Heart left ventricle (tissue), 16 donors: ENCODE measurements around the gene KLHDC10. TPM values are rescaled to one million over a fixed set of nuclear protein-coding genes. Genes with fewer than 3 reads are reported as not detected.
A peak's percentile ranks its signal among the peaks of the same experiment; 100 is the strongest.

Source experiments
- ATAC-seq, 4 donors: fragments of 200-7000 bp; cut with Tn5 transposase; one replicate each; pipeline ENCODE4 v1.9.1; 2020 to 2022; ENCODE audit warnings: moderate library complexity in 4 of 4, mild to moderate bottlenecking in 3 of 4, moderate number of reproducible peaks in 1 of 4
- DNase-seq, 5 donors: peaks; one replicate each; pipeline ENCODE4 v3.0.0-alpha.2; 2020
- H3K27ac ChIP-seq, 12 donors: fragments of 200-600 bp; sonication (generic) in 4 of 12; one replicate each; pipeline versions ENCODE4 v1.5.0 to v1.8.0; 2016 to 2022; ENCODE audit warnings: mild to moderate bottlenecking in 2 of 12
- H3K27me3 ChIP-seq, 9 donors: fragments of 200-600 bp; sonication (generic) in 2 of 9; one replicate each; pipeline versions ENCODE4 v1.5.1 to v1.8.0; 2016 to 2022; ENCODE audit warnings: mild to moderate bottlenecking in 3 of 9
- H3K36me3 ChIP-seq, 9 donors: fragments of 200-600 bp; sonication (generic) in 2 of 9; one replicate each; pipeline versions ENCODE4 v1.5.0 to v1.8.0; 2018 to 2022; ENCODE audit warnings: mild to moderate bottlenecking in 2 of 9
- H3K4me1 ChIP-seq, 12 donors: fragments of 200-600 bp; sonication (generic) in 4 of 12; one replicate each; pipeline versions ENCODE4 v1.5.0 to v1.8.0; 2016 to 2022; ENCODE audit warnings: mild to moderate bottlenecking in 3 of 12
- H3K4me3 ChIP-seq, 12 donors: fragments of 200-600 bp; sonication (generic) in 4 of 12; one replicate each; pipeline versions ENCODE4 v1.5.0 to v1.8.0; 2017 to 2022; ENCODE audit warnings: mild to moderate bottlenecking in 9 of 12, moderate library complexity in 4 of 12
- H3K9me3 ChIP-seq, 12 donors: fragments of 200-600 bp; sonication (generic) in 4 of 12; one replicate each; pipeline versions ENCODE4 v1.5.0 to v1.8.0; 2016 to 2022; ENCODE audit warnings: mild to moderate bottlenecking in 1 of 12
- POLR2A ChIP-seq, 2 donors: fragments of 450-650 bp; IDR thresholded peaks; one replicate each; pipeline ENCODE4 v1.6.1; 2017; ENCODE audit warnings: antibody characterized with exemption in 2 of 2, mild to moderate bottlenecking in 2 of 2, moderate library complexity in 2 of 2
- WGBS, 4 donors: extraction: QIAGEN DNeasy Blood & Tissue Kit in 2 of 4; methylation state at CpG; one replicate each; pipeline versions ENCODE4 v1.1.5 to v1.1.7; 2013 to 2018; 5-methylcytosine and 5-hydroxymethylcytosine counted together
- intact Hi-C, 10 donors: fragments of 100-400 bp; cut with DNase I; formaldehyde crosslinking; loops; one replicate each; pipeline versions ENCODE4 v1.11.1 to v1.14.2; 2022
- polyA plus RNA-seq, 2 donors: library from polyadenylated mRNA; stranded (reverse); fragments of 200-250 nt; gene quantifications; one replicate each; pipeline ENCODE4 v1.2.3, GENCODE V29; 2013
- total RNA-seq, 9 donors: library from RNA; depleted of rRNA in 2 of 9; stranded (reverse); fragments of >200 nt in 2 of 9; fragmentation: NEBNext Ultra II Directional in 3 of 9; extraction: Animal tissue kit (Norgen Biotek cat#: 25700) in 3 of 9; gene quantifications; one replicate each; pipeline versions ENCODE4 v1.1.0 to v1.2.4, GENCODE V29; 2016 to 2023
- TF ChIP-seq, protein P1 (sequence below), 12 donors: fragments of 200-600 bp; sonication (generic) in 4 of 12; IDR thresholded peaks; one replicate each; pipeline versions ENCODE4 v1.5.0 to v1.8.0; 2018 to 2022; ENCODE audit warnings: antibody characterized with exemption in 12 of 12, mild to moderate bottlenecking in 5 of 12
- donor health status: ischemic (EF 13 %, LVEDD 7.1; RV severe dilation, severe dysfunction).
- donor health status: healthy with polysubstance abuse.
- donor health status: DM: no; HTN: yes; CAD: no.
- donor health status: DM: no; HTN: no; CAD: no.
- donor health status: ischemic (EF 25% LVEDD 6.9; RV normal size, moderate dysfunction).
- donor health status: ischemic (EF 25% LVEDD 5.7; RV mildly dilated, moderate dysfunction).
- donor health status: healthy.
- donor health status: DM: yes; HTN: yes; CAD: no.
- donor health status: ischemic (EF 35%, LVEDD 5.7; RV mildly dilated, moderate dysfunction).
- donor health status: nonischemic (EF 11% LVEDD 7.7; RV severe dilation, severe dysfunction).
- donor health status: DM: yes; HTN: yes; CAD: no.
- donor health status: PGD.
- donor health status: ischemic (EF 29% LVEDD 5.4; RV normal size, mild dysfunction).
- donor health status: nonischemic (EF 23%, LVEDD 6.1; RV moderate dilation, normal function).

The KLHDC10 gene
- total and polyA plus RNA-seq, 11 donors: 7.0 to 32.6 (median 26.4) TPM

DNA sequence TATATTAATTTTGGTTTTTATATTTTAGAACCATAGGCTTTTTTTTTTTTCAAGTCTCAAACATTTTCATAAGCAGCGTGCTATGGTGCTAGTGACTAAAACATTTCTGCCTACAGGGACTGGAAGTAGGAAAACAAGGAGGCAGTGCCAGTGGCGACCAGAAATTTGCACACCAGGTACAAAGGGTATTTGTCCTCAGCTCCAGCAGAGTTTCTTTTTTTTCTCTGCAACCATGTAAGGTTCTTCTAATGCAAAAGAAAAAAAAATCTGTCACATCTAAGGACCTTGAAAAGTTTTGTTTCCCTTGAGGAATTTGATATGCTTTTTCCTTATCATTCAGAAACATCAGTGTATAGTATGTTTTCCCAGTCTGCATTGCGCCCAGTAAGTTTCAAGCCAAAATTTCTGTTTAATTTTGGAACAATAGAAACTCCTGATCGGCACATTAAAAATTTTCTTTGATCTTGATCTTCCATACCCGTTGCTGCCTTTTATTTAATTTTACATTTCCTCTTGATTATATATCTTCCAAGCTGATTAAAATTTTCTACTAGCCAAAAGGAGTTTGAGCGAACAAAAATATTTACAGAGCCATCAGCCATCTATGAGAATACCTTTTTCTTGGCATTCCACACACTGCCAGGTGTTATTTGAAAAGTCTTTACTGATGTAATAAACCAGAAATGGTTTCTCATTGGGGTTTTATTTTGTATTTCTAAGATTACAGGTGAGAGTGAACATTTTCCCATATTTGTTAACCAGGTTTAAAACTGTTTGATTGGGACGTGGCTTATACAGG lies 956 bp upstream of the KLHDC10 start:
- no peaks in the 10 kb centered on the region for H3K36me3 ChIP-seq
- TF ChIP-seq POLR2A (IDR thresholded peaks at IDR 0.05): no peak
- TF ChIP-seq, protein P1, sequence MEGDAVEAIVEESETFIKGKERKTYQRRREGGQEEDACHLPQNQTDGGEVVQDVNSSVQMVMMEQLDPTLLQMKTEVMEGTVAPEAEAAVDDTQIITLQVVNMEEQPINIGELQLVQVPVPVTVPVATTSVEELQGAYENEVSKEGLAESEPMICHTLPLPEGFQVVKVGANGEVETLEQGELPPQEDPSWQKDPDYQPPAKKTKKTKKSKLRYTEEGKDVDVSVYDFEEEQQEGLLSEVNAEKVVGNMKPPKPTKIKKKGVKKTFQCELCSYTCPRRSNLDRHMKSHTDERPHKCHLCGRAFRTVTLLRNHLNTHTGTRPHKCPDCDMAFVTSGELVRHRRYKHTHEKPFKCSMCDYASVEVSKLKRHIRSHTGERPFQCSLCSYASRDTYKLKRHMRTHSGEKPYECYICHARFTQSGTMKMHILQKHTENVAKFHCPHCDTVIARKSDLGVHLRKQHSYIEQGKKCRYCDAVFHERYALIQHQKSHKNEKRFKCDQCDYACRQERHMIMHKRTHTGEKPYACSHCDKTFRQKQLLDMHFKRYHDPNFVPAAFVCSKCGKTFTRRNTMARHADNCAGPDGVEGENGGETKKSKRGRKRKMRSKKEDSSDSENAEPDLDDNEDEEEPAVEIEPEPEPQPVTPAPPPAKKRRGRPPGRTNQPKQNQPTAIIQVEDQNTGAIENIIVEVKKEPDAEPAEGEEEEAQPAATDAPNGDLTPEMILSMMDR (IDR thresholded peaks at IDR 0.05): no peak
- peaks cover 5 to 34% (median 18%) of the 10 kb centered on the region in 12 donors for H3K4me1 ChIP-seq
- H3K27ac ChIP-seq: peak overlapping the region in 11 of 12 donors; percentile 65 to 92 (median 87)
- peak overlapping the region; percentile 20 to 98 (median 81) for H3K4me3 ChIP-seq
- DNase-seq (no peak), ATAC-seq (no peak)
- H3K27me3 ChIP-seq: no peaks in the 10 kb centered on the region
- 72 to 73% (median 72%) methylated on average over 7 of the region's 7 CpGs for WGBS, 4 donors
- intact Hi-C loops: no loop called here
- H3K9me3 ChIP-seq: no peaks in the 10 kb centered on the region

DNA sequence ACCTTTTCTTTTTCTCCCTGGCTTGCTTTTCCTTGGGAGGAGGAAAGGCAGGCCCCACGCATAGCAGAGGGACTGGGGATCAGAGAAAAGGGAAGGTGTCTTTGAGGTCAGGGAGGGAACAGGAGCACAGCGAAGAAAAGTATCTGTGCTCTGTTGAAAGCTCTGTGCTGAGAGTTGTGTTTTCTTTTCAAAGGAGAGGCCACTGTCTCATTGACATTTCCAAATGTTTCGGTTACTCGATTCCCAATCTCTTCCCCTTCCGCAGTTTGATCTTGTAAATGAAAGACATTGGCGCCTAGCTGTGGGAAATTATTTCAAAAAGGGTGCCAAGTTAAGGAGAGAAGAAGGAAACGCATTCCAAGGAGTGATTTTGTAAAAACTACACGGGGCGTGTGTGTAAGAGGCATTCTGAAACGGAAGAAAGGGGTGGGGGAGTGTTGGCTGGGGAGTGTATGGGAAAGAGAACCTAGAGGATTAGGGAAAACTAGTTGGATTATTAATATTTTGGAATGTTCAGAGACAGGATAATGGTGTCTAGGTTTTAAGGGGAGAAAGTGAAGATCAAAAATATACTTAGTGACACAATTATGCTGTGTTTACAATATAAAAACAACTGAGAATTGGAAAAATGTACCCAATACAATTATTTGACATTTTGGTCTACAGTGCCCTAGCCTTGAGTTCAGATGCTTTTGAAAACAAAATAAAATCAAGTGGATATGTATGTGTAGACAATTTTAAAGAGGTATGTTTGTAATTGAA lies 708 bp downstream of the KLHDC10 start:
- H3K4me3 ChIP-seq: peak overlapping the region; percentile 74 to 98 (median 84)
- ATAC-seq (peak in 2 of 4 donors; percentile 6 to 23), DNase-seq (no peak)
- no peaks in the 10 kb centered on the region for H3K27me3 ChIP-seq
- WGBS, 4 donors: 0 to 1% (median 0%) methylated on average over 10 of the region's 10 CpGs
- H3K9me3 ChIP-seq: no peaks in the 10 kb centered on the region
- H3K36me3 ChIP-seq: no peaks in the 10 kb centered on the region
- intact Hi-C loops: loop anchor here (2.0 to 10.0 kb wide), 12 partner anchors 134 to 764 kb away; partner anchors contain the start of genes TMEM209 (in 2 of the 10), CEP41 (in 1 of the 10), COPG2 (in 1 of the 10) and SSMEM1 (in 1 of the 10)
- peaks cover 5 to 51% (median 26%) of the 10 kb centered on the region in 12 donors for H3K4me1 ChIP-seq
- peak overlapping the region; percentile 45 to 92 (median 87) for H3K27ac ChIP-seq
- TF ChIP-seq POLR2A (IDR thresholded peaks at IDR 0.05): no peak
- TF ChIP-seq, protein P1 (IDR thresholded peaks at IDR 0.05): no peak

DNA sequence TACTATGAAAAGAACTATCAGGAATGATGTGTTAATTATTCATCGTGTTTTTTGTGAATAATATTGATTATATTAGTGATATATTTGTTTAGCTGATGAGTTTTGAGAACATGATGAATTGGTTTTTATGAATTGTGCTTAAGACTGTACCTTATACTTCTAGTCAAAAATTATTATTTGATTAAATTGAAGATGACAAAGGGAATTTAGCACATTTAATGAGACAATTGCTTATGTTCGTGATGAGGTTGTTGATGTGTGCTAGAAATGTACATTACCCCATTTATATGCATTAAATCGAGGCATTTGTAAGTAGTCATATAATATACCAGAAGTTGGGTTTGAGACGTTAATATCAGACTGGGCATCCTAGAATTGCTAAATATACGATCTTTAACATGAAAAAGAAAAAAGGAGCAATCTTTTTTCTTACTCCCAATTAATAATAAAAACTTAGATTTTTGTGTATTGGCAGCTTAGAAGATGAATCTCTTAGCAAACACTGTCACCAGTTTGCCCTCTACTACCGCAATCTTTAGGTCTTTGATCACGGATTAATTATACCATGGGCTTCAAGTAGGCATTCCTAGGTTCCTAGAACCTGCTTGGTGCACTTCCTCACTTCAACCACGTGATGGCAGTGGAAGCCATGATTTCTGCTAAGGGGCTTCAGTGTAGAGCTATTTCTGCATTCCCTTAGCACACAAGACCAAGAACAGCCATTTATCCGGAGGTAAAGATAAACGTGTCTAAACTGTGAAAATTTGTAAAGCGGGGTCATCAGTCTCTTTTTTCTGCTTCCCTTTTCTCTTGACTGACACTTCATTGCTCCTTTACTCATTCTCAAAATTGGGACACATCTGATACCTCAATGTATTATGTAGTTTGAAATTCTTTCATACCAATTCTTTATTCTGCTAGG lies 1.6 kb downstream of the KLHDC10 start:
- no peaks in the 10 kb centered on the region for H3K9me3 ChIP-seq
- WGBS, 4 donors: 7 to 10% (median 9%) methylated on average over 11 of the region's 11 CpGs
- TF ChIP-seq, protein P1 (IDR thresholded peaks at IDR 0.05): peak; percentile 83 to 96 (median 92)
- no peak for TF ChIP-seq POLR2A (IDR thresholded peaks at IDR 0.05)
- DNase-seq: peak in 4 of 5 donors; percentile 39 to 52 (median 47)
- ATAC-seq: peak in 3 of 4 donors; percentile 37 to 43 (median 41)
- H3K4me1 ChIP-seq: peaks cover 5 to 60% (median 27%) of the 10 kb centered on the region in 12 donors
- H3K36me3 ChIP-seq: no peaks in the 10 kb centered on the region
- peak overlapping the region in 11 of 12 donors; percentile 74 to 98 (median 83) for H3K4me3 ChIP-seq
- intact Hi-C loops: loop anchor here (2.0 to 10.0 kb wide), 12 partner anchors 133 to 763 kb away; partner anchors contain the start of genes TMEM209 (in 2 of the 10), CEP41 (in 1 of the 10), COPG2 (in 1 of the 10) and SSMEM1 (in 1 of the 10)
- H3K27ac ChIP-seq: no peak overlapping the region
- H3K27me3 ChIP-seq: no peaks in the 10 kb centered on the region
